WTC11 (cell line): ENCODE results near the gene LRRC75B.

ENCODE experiments used
- ATF6 ChIP-seq: sonication (generic); formaldehyde crosslinking; IDR thresholded peaks from 2 replicates; pipeline ENCODE4 v1.8.1; 2023; ENCODE audit warnings: mild to moderate bottlenecking, missing genetic modification reagents
- CREM ChIP-seq: sonication (generic); formaldehyde crosslinking; IDR thresholded peaks from 2 replicates; pipeline ENCODE4 v1.8.1; 2022; ENCODE audit warnings: mild to moderate bottlenecking, missing genetic modification reagents, moderate library complexity
- CTCF ChIP-seq: fragments of 200-600 bp; IDR thresholded peaks from 2 replicates; pipeline ENCODE4 v1.8.0; 2022; ENCODE audit warnings: antibody characterized with exemption
- GABPB1 ChIP-seq: sonication (generic); formaldehyde crosslinking; IDR thresholded peaks from 2 replicates; pipeline ENCODE4 v1.8.1; 2023; ENCODE audit warnings: mild to moderate bottlenecking, missing genetic modification reagents
- IRF1 ChIP-seq: sonication (generic); formaldehyde crosslinking; IDR thresholded peaks from 2 replicates; pipeline ENCODE4 v1.8.0; 2023; ENCODE audit warnings: missing genetic modification reagents
- MAX ChIP-seq: sonication (generic); formaldehyde crosslinking; IDR thresholded peaks from 2 replicates; pipeline ENCODE4 v1.8.0; 2022; ENCODE audit warnings: mild to moderate bottlenecking, missing genetic modification reagents
- PREB ChIP-seq: sonication (generic); formaldehyde crosslinking; IDR thresholded peaks from 2 replicates; pipeline ENCODE4 v1.8.1; 2022; ENCODE audit warnings: mild to moderate bottlenecking, missing genetic modification reagents, moderate library complexity, borderline replicate concordance
- SP1 ChIP-seq: sonication (generic); formaldehyde crosslinking; conservative IDR thresholded peaks from 2 replicates; pipeline ENCODE4 v1.8.1; 2022; ENCODE audit warnings: missing genetic modification reagents
- TCF7 ChIP-seq: sonication (generic); formaldehyde crosslinking; IDR thresholded peaks from 2 replicates; pipeline ENCODE4 v1.8.0; 2022; ENCODE audit warnings: mild to moderate bottlenecking, low read depth, missing genetic modification reagents, moderate library complexity
- ZBTB21 ChIP-seq: sonication (generic); formaldehyde crosslinking; IDR thresholded peaks from 2 replicates; pipeline ENCODE4 v1.8.1; 2023; ENCODE audit warnings: mild to moderate bottlenecking, missing genetic modification reagents, borderline replicate concordance
- ZNF138 ChIP-seq: sonication (generic); formaldehyde crosslinking; conservative IDR thresholded peaks from 2 replicates; pipeline ENCODE4 v1.8.1; 2022; ENCODE audit warnings: mild to moderate bottlenecking, moderate library complexity, missing genetic modification reagents
- ZNF416 ChIP-seq: fragments of 250-450 bp; sonication (Bioruptor Pico); IDR thresholded peaks from 2 replicates; pipeline ENCODE4 v1.9.0; 2021; ENCODE audit warnings: mild to moderate bottlenecking, inconsistent platforms

- TF ChIP-seq ZBTB21 (CRISPR knock-in tag) = no peak
- no peak for TF ChIP-seq CTCF
- no peak for TF ChIP-seq CREM (CRISPR knock-in tag)
- TF ChIP-seq MAX (CRISPR knock-in tag) = no peak
- TF ChIP-seq GABPB1 (CRISPR knock-in tag) = no peak
- TF ChIP-seq SP1 (CRISPR knock-in tag) = no peak
- TF ChIP-seq ZNF416 = no peak
- TF ChIP-seq ZNF138 (CRISPR knock-in tag) = no peak
- TF ChIP-seq TCF7 (CRISPR knock-in tag) = no peak
- no peak for TF ChIP-seq IRF1 (CRISPR knock-in tag)
- TF ChIP-seq ATF6 = no peak
- no peak for TF ChIP-seq PREB (CRISPR knock-in tag)
Measured at GRCh38 chr22:24563246-24563645, 29.6 kb downstream of the LRRC75B start.
